GM18517 (cell line): ENCODE measurements around the gene CAMK2B.

ENCODE experiments used
- ATAC-seq: cut with Tn5 transposase; IDR thresholded peaks from one replicate; pipeline ENCODE4 v1.9.1; 2021; ENCODE audit warnings: mild to moderate bottlenecking, moderate library complexity; ENCODE audit not compliant: unreplicated experiment

Gene CAMK2B

GRCh38 chr7:44287488-44288380, 37.7 kb downstream of the CAMK2B start:
- no peak for ATAC-seq

- ATAC-seq, result no peak
Observed at GRCh38 chr7:44286618-44287487, 38.5 kb downstream of the CAMK2B start.

GRCh38 chr7:44286182-44286617, 39.2 kb downstream of the CAMK2B start:
- no peak for ATAC-seq

- no peak for ATAC-seq
Observed at GRCh38 chr7:44285561-44285960, 39.8 kb downstream of the CAMK2B start.

GRCh38 chr7:44284881-44285541, 40.4 kb downstream of the CAMK2B start:
- no peak for ATAC-seq

GRCh38 chr7:44284216-44284615, 41.2 kb downstream of the CAMK2B start:
- no peak for ATAC-seq

- no peak for ATAC-seq
Observed at GRCh38 chr7:44283381-44284211, 41.8 kb downstream of the CAMK2B start.

GRCh38 chr7:44282601-44283171, 42.7 kb downstream of the CAMK2B start:
- ATAC-seq, result no peak

GRCh38 chr7:44281811-44282600, 43.4 kb downstream of the CAMK2B start:
- ATAC-seq, result no peak

- no peak for ATAC-seq
Observed at GRCh38 chr7:44280993-44281721, 44.2 kb downstream of the CAMK2B start.

GRCh38 chr7:44280636-44280992, 44.8 kb downstream of the CAMK2B start:
- ATAC-seq, result no peak

- no peak for ATAC-seq
Observed at GRCh38 chr7:44279731-44280505, 45.5 kb downstream of the CAMK2B start.

GRCh38 chr7:44279286-44279685, 46.1 kb downstream of the CAMK2B start:
- ATAC-seq, result no peak

- ATAC-seq, result no peak
Observed at GRCh38 chr7:44278451-44279161, 46.8 kb downstream of the CAMK2B start.

GRCh38 chr7:44277851-44278250, 47.5 kb downstream of the CAMK2B start:
- ATAC-seq, result no peak

GRCh38 chr7:44277391-44277790, 48.0 kb downstream of the CAMK2B start:
- ATAC-seq, result no peak

- no peak for ATAC-seq
Observed at GRCh38 chr7:44276571-44277221, 48.7 kb downstream of the CAMK2B start.
